CD4-positive, alpha-beta T cell treated with Interleukin-21 for 1 hour (primary cell): ENCODE data around the gene RNF10.
"Not testable (repeated sequence)": the region's sequence is repeated elsewhere in the genome, so short reads cannot be mapped to it uniquely, and the experiment has no call there.

Experiments used
- DNase-seq: peaks from one replicate; pipeline ENCODE4 v3.0.0-alpha.2; 2020

The RNF10 gene

DNA sequence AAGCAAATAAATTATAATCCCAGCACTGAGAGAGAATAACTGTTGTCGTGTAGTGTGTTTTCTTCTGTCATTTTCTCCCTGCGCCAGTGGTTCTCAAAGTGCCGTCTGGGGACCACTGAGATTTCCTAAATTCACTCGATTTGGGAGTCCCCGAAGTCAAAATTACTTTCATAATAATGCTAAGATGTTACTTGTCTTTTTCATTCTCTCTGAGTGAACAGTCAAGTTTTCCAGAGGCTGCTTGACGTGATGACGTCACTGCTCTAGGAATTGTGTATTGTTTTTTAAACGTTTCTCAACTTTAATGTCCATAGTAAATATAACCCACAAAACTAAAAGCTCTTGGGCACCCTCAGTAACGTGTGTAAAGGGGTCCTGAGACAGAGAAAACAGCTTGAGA is 47.8 kb downstream of the RNF10 start:
- no peak for DNase-seq

DNA sequence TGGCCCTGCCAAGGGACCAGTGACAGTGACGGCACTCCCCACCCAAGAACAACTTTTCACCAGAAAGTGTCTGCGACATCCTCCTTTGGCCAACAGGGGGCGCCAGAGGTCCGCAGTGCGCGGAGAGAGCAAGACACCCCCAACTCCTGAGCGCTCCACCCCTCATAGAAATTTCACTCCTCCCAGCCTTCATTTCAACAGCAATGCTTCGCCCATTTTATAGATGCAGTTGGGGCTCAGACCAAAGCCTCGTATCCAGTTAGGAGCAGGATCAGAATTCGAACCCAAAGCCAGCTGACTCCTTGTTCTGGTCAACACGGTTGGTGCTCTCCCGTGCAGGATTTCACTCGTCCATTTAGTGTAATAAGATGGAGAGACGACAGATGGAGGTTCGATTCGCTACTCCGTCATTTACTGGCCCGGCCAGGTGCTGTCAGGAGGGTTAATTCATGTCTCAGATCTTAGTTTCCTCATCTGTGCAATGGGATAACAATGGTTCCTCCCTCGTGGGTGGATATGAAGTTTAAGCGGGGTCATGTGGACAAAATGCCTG is 49.4 kb downstream of the RNF10 start:
- DNase-seq, result peak; percentile 83

GRCh38 chr12:120584343-120585149 is 50.4 kb downstream of the RNF10 start:
- peak; percentile 68 for DNase-seq

GRCh38 chr12:120586206-120586605 is 52.0 kb downstream of the RNF10 start:
- no peak for DNase-seq

DNA sequence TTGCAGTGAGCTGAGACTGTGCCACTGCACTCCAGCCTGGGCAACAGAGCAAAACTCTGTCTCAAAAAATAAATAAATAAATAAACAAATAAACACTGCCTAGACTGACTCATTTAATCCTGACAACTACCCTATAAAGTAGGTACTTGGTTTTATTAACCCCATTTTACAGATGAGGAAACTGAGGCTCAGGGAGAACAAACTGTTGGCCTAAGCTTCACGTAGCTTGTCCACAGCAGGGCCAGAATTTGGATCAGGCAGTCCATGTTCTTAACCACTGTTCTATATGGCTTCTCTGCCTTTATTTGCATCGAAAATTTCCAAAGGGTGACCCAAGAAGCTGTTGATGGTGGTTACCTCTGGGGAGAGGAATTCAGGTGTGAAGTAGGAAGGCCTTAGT is 52.7 kb downstream of the RNF10 start:
- no peak for DNase-seq

DNA sequence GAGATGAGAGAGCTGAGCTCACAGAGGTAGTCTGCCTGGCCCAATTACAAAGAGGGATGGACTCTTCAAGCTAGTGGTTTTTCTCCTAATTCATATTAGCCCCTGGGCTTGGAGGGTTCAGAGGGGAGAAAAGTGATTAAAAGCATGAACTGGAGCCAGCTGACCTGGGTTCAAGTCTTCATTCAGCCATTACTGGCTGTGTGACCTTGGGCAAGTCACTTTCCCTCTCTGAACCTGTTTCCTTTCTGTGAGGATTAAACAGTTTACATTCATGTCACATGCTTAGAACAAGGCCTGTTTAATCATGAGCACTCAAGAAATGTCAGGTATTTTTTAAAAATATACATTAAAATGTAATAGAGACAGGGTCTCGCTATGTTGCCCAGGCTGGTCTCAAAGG is 54.2 kb downstream of the RNF10 start:
- DNase-seq, result no peak

DNA sequence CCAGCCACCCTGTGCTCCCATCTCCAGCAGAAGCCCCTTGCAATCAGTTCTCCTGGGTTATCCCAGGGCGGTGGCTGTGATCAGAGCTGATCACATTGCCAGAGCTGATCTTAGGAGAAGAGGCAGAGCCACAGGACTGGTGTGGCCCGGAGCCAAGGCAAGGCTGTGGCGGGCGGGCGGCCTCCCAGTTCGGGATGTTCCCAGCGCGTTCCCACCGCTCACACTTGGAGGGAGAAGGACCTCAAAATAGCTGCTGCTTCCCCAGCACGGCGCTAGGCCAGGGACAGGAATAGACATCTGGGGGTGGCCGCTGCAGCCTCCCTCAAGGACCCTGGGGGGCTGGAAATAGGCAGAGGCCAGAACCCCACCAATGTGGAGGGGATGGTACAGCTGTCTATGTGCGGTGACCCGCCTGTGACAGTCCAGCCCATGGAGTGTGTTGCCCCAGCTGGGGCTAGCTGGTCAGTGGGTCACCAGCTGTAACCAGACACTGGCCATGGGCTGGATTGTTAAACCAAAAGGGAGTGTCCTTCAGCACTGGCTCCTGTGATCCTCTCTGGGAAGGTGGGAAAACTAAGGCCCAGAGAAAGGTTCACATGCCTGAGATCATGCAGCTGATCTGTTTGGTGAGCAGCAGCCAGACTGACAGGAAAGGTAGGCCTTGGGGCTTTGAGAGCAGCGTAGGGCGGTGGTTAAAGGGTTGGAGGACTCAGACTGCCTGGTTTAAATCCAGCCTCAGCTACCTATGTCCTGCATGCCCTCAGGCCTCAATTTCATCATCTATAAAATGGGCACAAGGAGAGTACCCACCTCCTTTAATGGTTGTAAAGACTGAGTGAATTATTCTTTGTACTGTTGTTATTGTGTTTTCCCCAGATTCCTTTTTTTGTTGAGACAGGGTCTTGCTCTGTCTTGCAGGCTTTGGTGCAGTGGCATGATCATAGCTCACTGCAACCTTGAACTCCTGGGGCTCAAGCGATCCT is 55.1 kb downstream of the RNF10 start:
- DNase-seq, result no peak

DNA sequence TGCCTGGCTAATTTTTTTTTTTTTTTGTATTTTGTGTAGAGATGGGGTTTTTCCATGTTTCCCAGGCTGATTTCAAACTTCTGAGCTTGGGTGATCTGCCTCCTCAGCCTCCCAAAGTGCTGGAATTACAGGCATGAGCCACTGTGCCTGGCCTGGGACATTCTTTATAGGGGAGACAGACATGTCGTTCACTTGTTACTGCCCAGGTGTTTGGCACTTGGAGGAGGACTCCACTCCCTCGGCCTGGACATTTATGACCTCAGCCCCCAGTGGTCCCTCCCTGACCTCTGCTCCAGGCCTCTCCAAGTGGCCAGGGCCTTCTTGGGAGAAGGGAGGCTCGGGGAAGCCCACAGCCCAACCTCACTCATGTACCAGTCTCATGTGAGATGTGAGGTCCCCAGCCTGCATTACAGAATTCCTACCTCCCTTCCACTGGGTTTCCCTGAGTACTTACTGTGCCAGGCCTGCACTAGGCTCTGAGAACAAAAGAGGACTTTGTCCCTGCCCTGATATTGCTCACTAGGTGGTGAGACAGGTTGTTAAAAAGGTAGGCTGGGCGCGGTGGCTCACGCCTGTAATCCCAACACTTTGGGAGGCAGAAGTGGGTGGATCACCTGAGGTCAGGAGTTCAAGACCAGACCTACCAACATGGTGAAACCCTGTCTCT is 56.7 kb downstream of the RNF10 start:
- no peak for DNase-seq

- no peak for DNase-seq
Observed at GRCh38 chr12:120592121-120593049, 58.2 kb downstream of the RNF10 start.

- no peak for DNase-seq
Observed at GRCh38 chr12:120596901-120597300, 62.7 kb downstream of the RNF10 start.

DNA sequence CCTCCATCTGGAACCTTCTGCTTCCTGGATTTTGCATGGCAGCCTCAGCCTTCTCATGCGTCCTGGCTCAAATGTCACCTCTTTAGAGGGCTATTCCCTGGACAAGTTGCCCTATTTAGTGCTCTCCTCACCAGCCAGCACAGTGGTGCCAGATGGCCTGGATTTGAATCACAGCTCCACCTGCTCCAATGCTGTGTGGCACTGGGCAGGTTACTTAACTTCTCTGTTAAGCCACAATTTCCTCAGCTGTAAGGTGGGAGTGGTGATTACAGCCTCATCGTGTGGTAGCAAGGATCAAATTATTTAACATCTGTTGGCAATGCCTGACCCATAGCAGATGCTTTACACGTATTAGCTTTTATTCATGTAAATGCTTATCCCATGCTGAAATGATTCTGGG is 63.7 kb downstream of the RNF10 start:
- no peak for DNase-seq

DNA sequence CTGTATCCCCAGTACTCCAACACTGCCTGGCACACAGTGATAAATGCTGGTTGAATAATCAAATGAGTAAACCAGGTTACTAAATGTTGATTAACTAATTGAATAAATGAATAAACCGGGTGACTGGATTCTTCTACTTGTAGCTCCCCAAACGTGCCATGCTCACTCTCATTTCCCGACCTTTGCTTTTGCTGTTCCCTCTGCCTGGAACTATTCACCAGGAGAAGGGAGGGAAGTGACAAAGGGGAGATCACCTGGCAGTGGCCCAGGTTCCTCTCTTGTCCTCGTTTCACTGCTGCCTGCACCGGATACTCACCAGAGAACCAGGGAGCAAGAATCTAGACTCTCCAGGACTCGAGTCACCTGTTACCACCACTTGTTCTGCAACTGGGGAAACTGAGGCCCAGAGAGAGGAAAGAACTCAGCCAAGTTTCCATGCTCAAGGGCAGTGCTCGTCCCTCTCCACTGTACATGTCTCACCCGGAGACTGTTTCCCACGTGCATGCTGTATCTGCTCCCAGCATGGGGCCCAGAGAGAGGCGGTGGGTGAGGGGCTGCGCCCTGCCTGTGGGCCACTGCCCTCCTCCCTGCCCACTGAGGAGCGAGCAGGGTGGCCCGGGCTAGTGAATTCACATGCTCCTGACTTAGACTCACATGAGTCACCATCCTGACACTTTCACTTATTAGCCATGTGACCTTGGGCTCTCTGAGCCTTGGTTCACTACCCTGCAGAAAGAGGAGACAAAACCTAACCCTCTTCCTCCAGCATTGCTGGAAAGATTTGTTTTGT is 64.7 kb downstream of the RNF10 start:
- DNase-seq, result no peak

DNA sequence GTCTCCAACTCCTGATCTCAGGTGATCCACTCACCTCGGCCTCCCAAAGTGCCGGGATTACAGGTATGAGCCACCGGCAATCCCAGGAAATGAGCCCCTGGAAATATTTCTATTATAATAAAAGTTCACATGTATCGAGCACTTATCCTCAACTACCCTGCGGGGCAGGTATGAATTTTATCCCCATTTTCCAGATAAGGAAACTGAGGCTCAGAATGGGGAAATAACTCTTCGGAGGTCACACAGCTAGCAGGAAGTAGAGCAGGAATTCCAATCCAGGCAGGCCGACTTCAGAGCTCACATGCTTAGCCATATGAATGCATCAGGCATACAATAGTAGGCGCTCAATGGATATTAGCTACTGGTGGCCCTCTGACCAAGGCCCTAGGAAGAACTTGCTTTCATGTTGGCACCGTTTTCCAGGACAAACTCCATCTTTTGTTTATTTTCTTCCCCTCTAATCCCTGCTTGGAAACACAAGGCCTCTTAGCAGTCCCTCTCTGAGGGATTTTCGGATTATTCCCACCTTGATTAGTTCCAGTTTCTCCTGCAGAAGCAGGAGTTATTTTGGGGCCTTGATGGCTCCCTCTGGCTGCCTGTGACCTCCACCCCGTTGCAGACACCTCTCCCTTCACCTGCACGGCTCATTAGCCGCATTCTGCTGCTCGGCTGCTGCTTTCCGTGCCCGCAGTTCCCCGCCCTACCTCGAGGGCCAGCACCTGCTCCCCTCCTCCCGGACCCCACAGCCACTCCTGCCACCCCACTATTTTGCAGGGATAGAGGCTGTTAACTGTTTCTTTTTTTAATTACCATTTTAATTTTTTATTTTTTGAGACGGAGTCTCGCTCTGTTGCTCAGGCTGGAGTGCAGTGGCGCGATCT is 65.8 kb downstream of the RNF10 start:
- DNase-seq, result no peak

DNA sequence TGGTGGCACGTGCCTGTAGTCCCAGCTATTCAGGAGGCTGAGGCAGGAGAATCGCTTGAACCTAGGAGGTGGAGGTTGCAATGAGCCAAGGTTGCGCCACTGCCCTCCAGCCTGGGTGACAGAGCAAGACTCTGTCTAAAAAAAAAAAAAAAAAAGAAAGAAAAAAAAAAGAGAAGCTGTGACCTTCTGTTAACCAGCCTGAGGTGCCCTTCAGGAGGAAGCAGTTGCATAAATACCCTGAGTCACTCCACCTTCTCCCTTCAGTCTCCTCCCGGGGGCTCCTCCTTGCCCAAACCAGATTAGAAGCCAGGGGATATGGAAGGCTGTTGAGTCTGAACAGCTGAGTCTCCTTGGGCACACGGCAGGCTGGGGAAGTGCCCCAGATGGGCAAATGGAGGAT is 68.3 kb downstream of the RNF10 start:
- not testable (repeated sequence) for DNase-seq

DNA sequence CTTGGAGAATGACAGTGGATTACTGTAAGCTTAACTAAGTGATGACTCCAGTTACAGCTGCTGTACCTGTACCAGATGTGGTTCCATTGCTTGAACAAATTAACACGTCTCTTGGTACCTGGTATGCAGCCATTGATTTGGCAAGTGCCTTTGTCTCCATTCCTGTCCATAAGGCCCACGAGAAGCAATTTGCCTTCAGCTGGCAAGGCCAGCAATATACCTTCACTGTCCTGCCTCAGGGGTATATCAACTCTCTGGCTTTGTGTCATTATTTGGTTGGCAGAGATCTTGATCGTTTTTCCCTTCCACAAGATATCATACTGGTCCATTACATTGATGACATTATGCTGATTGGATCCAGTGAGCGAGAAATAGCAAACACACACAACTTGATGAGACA is 76.4 kb downstream of the RNF10 start:
- no peak for DNase-seq

DNA sequence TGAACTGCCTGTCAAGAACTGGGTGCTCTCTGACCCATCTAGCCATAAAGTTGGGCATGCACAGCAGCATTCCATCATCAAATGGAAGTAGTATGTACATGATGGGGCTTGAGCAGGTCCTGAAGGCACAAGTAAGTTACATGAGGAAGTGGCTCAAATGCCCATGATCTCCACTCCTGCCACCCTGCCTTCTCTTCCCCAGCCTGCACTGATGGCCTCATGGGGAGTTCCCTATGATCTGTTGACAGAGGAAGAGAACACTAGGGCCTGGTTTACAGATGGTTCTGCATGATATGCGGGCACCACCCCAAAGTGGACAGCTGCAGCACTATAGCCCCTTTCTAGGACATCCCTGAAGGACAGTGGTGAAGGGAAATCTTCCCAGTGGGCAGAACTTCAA is 77.4 kb downstream of the RNF10 start:
- not testable (repeated sequence) for DNase-seq

GRCh38 chr12:120614848-120615247 is 80.7 kb downstream of the RNF10 start:
- DNase-seq, result no peak

- DNase-seq, result not testable (repeated sequence)
Observed at GRCh38 chr12:120617193-120617592, 83.0 kb downstream of the RNF10 start.

DNA sequence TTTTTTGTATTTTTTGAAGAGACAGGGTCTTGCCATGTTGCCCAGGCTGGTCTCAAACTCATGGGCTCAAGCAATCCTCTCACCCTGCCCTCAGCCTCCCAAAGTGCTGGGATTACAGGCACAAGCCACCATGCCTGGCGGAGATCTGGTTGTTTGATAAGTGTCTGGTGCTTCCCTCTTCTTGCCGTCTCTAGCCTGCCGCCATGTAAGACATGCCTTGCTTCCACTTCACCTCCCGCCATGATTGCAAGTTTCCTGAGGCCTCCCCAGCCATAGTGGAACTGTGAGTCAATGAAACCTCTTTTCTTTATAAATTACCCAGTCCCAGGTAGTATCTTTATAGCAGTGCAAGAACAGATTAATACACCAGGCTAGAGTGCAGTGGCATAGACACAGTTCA is 83.6 kb downstream of the RNF10 start:
- not testable (repeated sequence) for DNase-seq
